ENCODE data around the gene PUSL1. TPM values are rescaled to one million over a fixed set of nuclear protein-coding genes. Genes with fewer than 3 reads are reported as not detected.
A peak's percentile ranks its signal among the peaks of the same experiment; 100 is the strongest.

PUSL1 gene
- total RNA-seq, 4 donors from 2014 or later: 6.2 to 13.1 (median 9.5) TPM

GRCh38 chr1:1274931-1275431 is 33.4 kb upstream of the PUSL1 start:
- ATAC-seq (no peak), DNase-seq (no peak)
- no peak for TF ChIP-seq CTCF (IDR thresholded peaks at IDR 0.05 in 4 of 5, conservative IDR thresholded peaks at IDR 0.05 in 1 of 5)
- TF ChIP-seq POLR2A (IDR thresholded peaks at IDR 0.05): no peak
- H3K9me3 ChIP-seq: no peaks in the 10 kb centered on the region
- H3K4me3 ChIP-seq: peak overlapping the region in 1 of 4 donors; percentile 84
- no peaks in the 10 kb centered on the region for H3K36me3 ChIP-seq
- in situ Hi-C loops (cut with MboI; ENCODE audit: low sequenced_read_pairs in 4 of 4): loop anchor here in 2 of 4 donors (25.0 kb wide), 2 partner anchors 138 to 163 kb away; partner anchors contain the start of gene C1orf159 (in 1 of the 2)
- H3K27me3 ChIP-seq: no peaks in the 10 kb centered on the region
- intact Hi-C loops (cut with DNase I; ENCODE audit: low total_unique reads): loop anchor here (5.0 kb wide), 1 partner anchor 102 kb away; the partner anchor contains the start of gene AURKAIP1
- H3K27ac ChIP-seq: no peak overlapping the region
- peaks cover 34 to 37% of the 10 kb centered on the region in 2 donors for H3K4me1 ChIP-seq

GRCh38 chr1:1275836-1276235 is 32.6 kb upstream of the PUSL1 start:
- no peak overlapping the region for H3K27ac ChIP-seq
- in situ Hi-C loops (cut with MboI; ENCODE audit: low sequenced_read_pairs in 4 of 4) (no loop called here), intact Hi-C loops (cut with DNase I; ENCODE audit: low total_unique reads) (no loop called here)
- H3K4me1 ChIP-seq: peaks cover 26 to 28% of the 10 kb centered on the region in 2 donors
- H3K9me3 ChIP-seq: no peaks in the 10 kb centered on the region
- TF ChIP-seq CTCF (IDR thresholded peaks at IDR 0.05 in 4 of 5, conservative IDR thresholded peaks at IDR 0.05 in 1 of 5) (no peak), POLR2A (IDR thresholded peaks at IDR 0.05) (no peak)
- H3K4me3 ChIP-seq: no peak overlapping the region
- ATAC-seq (no peak), DNase-seq (no peak)
- H3K36me3 ChIP-seq: no peaks in the 10 kb centered on the region
- no peaks in the 10 kb centered on the region for H3K27me3 ChIP-seq

- Histone ChIP-seq H3K4me3 (no peak overlapping the region), H3K27ac (no peak overlapping the region), H3K27me3 (no peaks in the 10 kb centered on the region), H3K4me1 (peaks cover 7 to 13% of the 10 kb centered on the region in 2 donors), H3K9me3 (no peaks in the 10 kb centered on the region), H3K36me3 (no peaks in the 10 kb centered on the region)
- ATAC-seq (no peak), DNase-seq (no peak)
- in situ Hi-C loops (cut with MboI; ENCODE audit: low sequenced_read_pairs in 4 of 4) (no loop called here), intact Hi-C loops (cut with DNase I; ENCODE audit: low total_unique reads) (no loop called here)
- no peak for TF ChIP-seq CTCF (IDR thresholded peaks at IDR 0.05 in 4 of 5, conservative IDR thresholded peaks at IDR 0.05 in 1 of 5)
- TF ChIP-seq POLR2A (IDR thresholded peaks at IDR 0.05): no peak
Observed at GRCh38 chr1:1278620-1279019, 29.8 kb upstream of the PUSL1 start.

GRCh38 chr1:1279028-1279427 is 29.4 kb upstream of the PUSL1 start:
- no peak for ATAC-seq
- no peak overlapping the region for H3K4me3 ChIP-seq
- H3K27me3 ChIP-seq: no peaks in the 10 kb centered on the region
- peaks cover 7 to 13% of the 10 kb centered on the region in 2 donors for H3K4me1 ChIP-seq
- intact Hi-C loops (cut with DNase I; ENCODE audit: low total_unique reads) (no loop called here), in situ Hi-C loops (cut with MboI; ENCODE audit: low sequenced_read_pairs in 4 of 4) (no loop called here)
- no peaks in the 10 kb centered on the region for H3K36me3 ChIP-seq
- no peak for DNase-seq
- H3K9me3 ChIP-seq: no peaks in the 10 kb centered on the region
- no peak overlapping the region for H3K27ac ChIP-seq
- TF ChIP-seq POLR2A (IDR thresholded peaks at IDR 0.05) (no peak), CTCF (IDR thresholded peaks at IDR 0.05 in 4 of 5, conservative IDR thresholded peaks at IDR 0.05 in 1 of 5) (no peak)
